Sigmoid colon (tissue), 7 donors: ENCODE results near the gene ITPR1. TPM values are rescaled to one million over a fixed set of nuclear protein-coding genes. Genes with fewer than 3 reads are reported as not detected.

ENCODE experiments used
- DNase-seq: peaks from one replicate; pipeline ENCODE4 v3.0.0-alpha.2; 2019
- H3K27ac ChIP-seq, 4 donors: fragments of 200-600 bp; sonication (generic); one replicate each; pipeline ENCODE4 v1.5.1; 2016 to 2019; ENCODE audit warnings: mild to moderate bottlenecking in 1 of 4
- H3K27me3 ChIP-seq, 3 donors: fragments of 200-600 bp; sonication (generic); one replicate each; pipeline ENCODE4 v1.5.1; 2019; ENCODE audit warnings: mild to moderate bottlenecking in 1 of 3
- H3K36me3 ChIP-seq, 4 donors: fragments of 200-600 bp; sonication (generic); one replicate each; pipeline ENCODE4 v1.5.1; 2016 to 2019
- H3K4me1 ChIP-seq, 4 donors: fragments of 200-600 bp; sonication (generic); one replicate each; pipeline ENCODE4 v1.5.1; 2017 to 2019
- H3K4me3 ChIP-seq, 4 donors: fragments of 200-600 bp; sonication (generic); one replicate each; pipeline ENCODE4 v1.5.1; 2017 to 2019; ENCODE audit warnings: mild to moderate bottlenecking in 2 of 4, moderate library complexity in 1 of 4
- H3K9me3 ChIP-seq, 4 donors: fragments of 200-600 bp in 3 of 4; sonication (generic) in 3 of 4; one replicate each; pipeline versions ENCODE4 v1.5.1 to v1.6.1; 2013 to 2019
- EP300 ChIP-seq, 4 donors: sonication (generic); formaldehyde crosslinking; IDR thresholded peaks; one replicate each; pipeline ENCODE4 v1.6.1; 2017; ENCODE audit warnings: antibody characterized with exemption in 4 of 4
- POLR2A ChIP-seq, 2 donors: fragments of 450-650 bp; IDR thresholded peaks; one replicate each; pipeline ENCODE4 v1.6.1; 2016; ENCODE audit warnings: antibody characterized with exemption in 2 of 2, mild to moderate bottlenecking in 2 of 2, moderate library complexity in 2 of 2
- POLR2AphosphoS5 ChIP-seq, 4 donors: sonication (generic); formaldehyde crosslinking; IDR thresholded peaks; one replicate each; pipeline ENCODE4 v1.6.1; 2017; ENCODE audit warnings: antibody characterized with exemption in 4 of 4
- WGBS, 2 donors: extraction: QIAGEN DNeasy Blood & Tissue Kit; methylation state at CpG; one replicate each; pipeline ENCODE4 v1.1.7; 2013; 5-methylcytosine and 5-hydroxymethylcytosine counted together
- intact Hi-C: fragments of 100-400 bp; cut with DNase I; formaldehyde crosslinking; loops from one replicate; pipeline ENCODE4 v1.15.1; 2023
- polyA plus RNA-seq, 3 donors: library from polyadenylated mRNA; stranded (reverse); fragments of 200-250 nt; gene quantifications; one replicate each; pipeline ENCODE4 v1.2.3, GENCODE V29; 2013
- total RNA-seq, 4 donors: library from RNA; depleted of rRNA; stranded (reverse); fragments of >200 nt; gene quantifications; one replicate each; pipeline ENCODE4 v1.1.0, GENCODE V29; 2016
- TF ChIP-seq, protein P1 (sequence below), 4 experiments: fragments of 450-650 bp in 3 of 4; fragments of 200-600 bp in 1 of 4; IDR thresholded peaks; one replicate each; pipeline ENCODE4 v1.5.1; 2016 to 2019; ENCODE audit warnings: antibody characterized with exemption in 4 of 4, mild to moderate bottlenecking in 3 of 4, moderate library complexity in 2 of 4
- donor health status: healthy with polysubstance abuse.
- donor health status: Bipolar disorder and iron deficiency.
- donor health status: healthy.

Gene ITPR1
- total and polyA plus RNA-seq, 7 donors = 1.4 to 206 (median 111) TPM

DNA sequence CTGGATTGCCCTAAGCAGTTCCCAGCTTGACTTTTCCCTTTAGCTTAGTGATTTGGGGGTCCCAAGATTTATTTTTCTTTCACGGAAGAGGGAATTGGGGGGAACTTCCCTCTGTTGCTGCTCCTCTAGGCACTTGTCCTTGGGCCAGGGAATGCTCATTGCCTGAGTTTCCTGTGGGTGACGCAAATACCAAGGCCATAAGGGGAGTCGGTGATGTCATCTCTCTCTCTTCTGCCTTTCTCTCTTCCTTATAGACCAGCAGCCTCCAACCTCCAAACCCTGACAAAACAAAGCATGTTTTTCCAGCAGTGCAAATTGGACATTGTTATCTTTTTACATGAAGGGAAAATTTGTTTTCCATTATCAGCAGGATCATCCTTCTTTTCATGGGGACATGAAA, 120.2 kb downstream of the ITPR1 start:
- intact Hi-C loops = no loop called here
- H3K27me3 ChIP-seq = no peaks in the 10 kb centered on the region

DNA sequence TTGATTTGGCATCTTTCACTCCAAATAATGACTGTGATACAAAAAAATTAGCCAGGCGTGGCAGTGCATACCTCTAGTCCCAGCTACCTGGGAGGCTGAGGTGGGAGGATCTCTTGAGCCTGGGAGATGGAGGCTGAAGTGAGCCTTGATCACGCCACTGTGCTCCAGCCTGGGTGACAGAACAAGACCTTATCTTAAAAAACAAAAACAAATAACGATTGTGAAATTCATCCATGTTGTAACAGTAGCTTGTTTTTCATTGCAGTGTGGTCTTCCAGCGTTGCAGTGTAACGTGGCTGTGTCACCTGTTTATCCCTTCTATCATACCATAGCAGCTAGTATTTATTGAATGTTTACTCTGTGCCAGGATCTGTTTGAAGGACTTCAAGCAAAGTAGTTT, 120.9 kb downstream of the ITPR1 start:
- no peak overlapping the region for H3K4me3 ChIP-seq
- H3K9me3 ChIP-seq = no peaks in the 10 kb centered on the region
- no peak overlapping the region for H3K27ac ChIP-seq
- peaks cover 0 to 7% (median 2%) of the 10 kb centered on the region in 4 donors for H3K4me1 ChIP-seq
- intact Hi-C loops = no loop called here
- no peak for DNase-seq
- H3K27me3 ChIP-seq = no peaks in the 10 kb centered on the region
- H3K36me3 ChIP-seq = no peaks in the 10 kb centered on the region
- 76 to 88% methylated on average over 5 of the region's 5 CpGs for WGBS, 2 donors
- TF ChIP-seq POLR2AphosphoS5 (IDR thresholded peaks at IDR 0.05) = no peak
- TF ChIP-seq POLR2A (IDR thresholded peaks at IDR 0.05) = no peak
- TF ChIP-seq, protein P1, sequence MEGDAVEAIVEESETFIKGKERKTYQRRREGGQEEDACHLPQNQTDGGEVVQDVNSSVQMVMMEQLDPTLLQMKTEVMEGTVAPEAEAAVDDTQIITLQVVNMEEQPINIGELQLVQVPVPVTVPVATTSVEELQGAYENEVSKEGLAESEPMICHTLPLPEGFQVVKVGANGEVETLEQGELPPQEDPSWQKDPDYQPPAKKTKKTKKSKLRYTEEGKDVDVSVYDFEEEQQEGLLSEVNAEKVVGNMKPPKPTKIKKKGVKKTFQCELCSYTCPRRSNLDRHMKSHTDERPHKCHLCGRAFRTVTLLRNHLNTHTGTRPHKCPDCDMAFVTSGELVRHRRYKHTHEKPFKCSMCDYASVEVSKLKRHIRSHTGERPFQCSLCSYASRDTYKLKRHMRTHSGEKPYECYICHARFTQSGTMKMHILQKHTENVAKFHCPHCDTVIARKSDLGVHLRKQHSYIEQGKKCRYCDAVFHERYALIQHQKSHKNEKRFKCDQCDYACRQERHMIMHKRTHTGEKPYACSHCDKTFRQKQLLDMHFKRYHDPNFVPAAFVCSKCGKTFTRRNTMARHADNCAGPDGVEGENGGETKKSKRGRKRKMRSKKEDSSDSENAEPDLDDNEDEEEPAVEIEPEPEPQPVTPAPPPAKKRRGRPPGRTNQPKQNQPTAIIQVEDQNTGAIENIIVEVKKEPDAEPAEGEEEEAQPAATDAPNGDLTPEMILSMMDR (IDR thresholded peaks at IDR 0.05) = no peak
- TF ChIP-seq EP300 (IDR thresholded peaks at IDR 0.05) = no peak

More for the DNA sequence above, 120.2 kb downstream of the ITPR1 start:
- 81% methylated on average over 3 of the region's 3 CpGs for WGBS, 2 donors
- no peaks in the 10 kb centered on the region for H3K36me3 ChIP-seq
- no peak overlapping the region for H3K27ac ChIP-seq
- H3K4me1 ChIP-seq = peaks cover 0 to under 1% (median 0%) of the 10 kb centered on the region in 4 donors
- DNase-seq = no peak
- H3K4me3 ChIP-seq = no peak overlapping the region
- TF ChIP-seq EP300 (IDR thresholded peaks at IDR 0.05) = no peak
- no peak for TF ChIP-seq POLR2A (IDR thresholded peaks at IDR 0.05)
- TF ChIP-seq, protein P1 (IDR thresholded peaks at IDR 0.05) = no peak
- TF ChIP-seq POLR2AphosphoS5 (IDR thresholded peaks at IDR 0.05) = no peak
- no peaks in the 10 kb centered on the region for H3K9me3 ChIP-seq

DNA sequence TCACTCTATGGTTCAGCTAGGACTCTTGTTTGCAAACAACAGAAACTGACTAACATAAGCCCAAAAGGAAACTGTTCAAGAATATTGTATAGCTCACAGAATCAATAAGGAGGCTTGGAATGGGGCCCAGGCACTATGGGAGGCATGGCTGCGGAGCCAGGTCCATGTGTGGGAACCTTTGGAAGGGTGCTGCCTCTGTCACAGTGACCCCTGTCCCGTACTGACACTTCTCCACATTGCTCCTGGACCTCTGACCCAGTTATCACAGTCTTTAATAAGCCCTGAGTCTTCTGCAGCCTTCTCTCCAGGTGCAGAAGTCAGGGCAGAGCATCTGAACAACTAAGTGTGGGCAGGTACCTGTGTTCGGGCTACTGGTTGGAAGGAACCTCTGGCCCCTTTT, 121.8 kb downstream of the ITPR1 start:
- no peak overlapping the region for H3K4me3 ChIP-seq
- DNase-seq = no peak
- 78 to 92% methylated on average over 3 of the region's 3 CpGs for WGBS, 2 donors
- TF ChIP-seq, protein P1 (IDR thresholded peaks at IDR 0.05) = no peak
- TF ChIP-seq EP300 (IDR thresholded peaks at IDR 0.05) (no peak), POLR2AphosphoS5 (IDR thresholded peaks at IDR 0.05) (no peak), POLR2A (IDR thresholded peaks at IDR 0.05) (no peak)
- intact Hi-C loops = no loop called here
- peaks cover 0 to 7% (median 2%) of the 10 kb centered on the region in 4 donors for H3K4me1 ChIP-seq
- no peaks in the 10 kb centered on the region for H3K36me3 ChIP-seq
- no peak overlapping the region for H3K27ac ChIP-seq
- H3K27me3 ChIP-seq = no peaks in the 10 kb centered on the region
- no peaks in the 10 kb centered on the region for H3K9me3 ChIP-seq

DNA sequence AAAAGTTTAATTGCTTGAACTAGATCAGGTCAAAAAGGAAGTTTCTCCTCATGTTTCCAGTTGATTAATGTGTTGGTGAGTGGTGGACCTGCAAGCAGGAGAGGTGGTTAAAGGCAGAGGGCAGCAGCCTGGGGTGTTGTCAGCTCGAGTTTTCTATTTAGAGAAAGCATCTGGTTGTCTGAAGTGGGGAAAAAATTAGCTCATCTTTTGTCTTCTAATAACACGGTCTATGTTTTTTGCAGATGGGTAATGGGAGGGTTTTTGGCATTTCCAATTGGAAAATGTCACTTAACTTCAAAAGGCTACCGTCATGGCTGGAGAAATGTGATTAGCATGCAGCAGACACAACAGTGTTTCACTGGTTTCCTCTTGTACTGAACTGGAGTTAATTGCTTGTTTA, 122.6 kb downstream of the ITPR1 start:
- 59 to 64% methylated on average over 3 of the region's 3 CpGs for WGBS, 2 donors
- TF ChIP-seq POLR2A (IDR thresholded peaks at IDR 0.05) = no peak
- TF ChIP-seq, protein P1 (IDR thresholded peaks at IDR 0.05) = no peak
- TF ChIP-seq EP300 (IDR thresholded peaks at IDR 0.05) = no peak
- no peak for TF ChIP-seq POLR2AphosphoS5 (IDR thresholded peaks at IDR 0.05)
- no peaks in the 10 kb centered on the region for H3K36me3 ChIP-seq
- DNase-seq = no peak
- no peak overlapping the region for H3K4me3 ChIP-seq
- no peaks in the 10 kb centered on the region for H3K9me3 ChIP-seq
- H3K27ac ChIP-seq = no peak overlapping the region
- no peaks in the 10 kb centered on the region for H3K27me3 ChIP-seq
- H3K4me1 ChIP-seq = peaks cover 0 to 7% (median 2%) of the 10 kb centered on the region in 4 donors
- intact Hi-C loops = no loop called here

DNA sequence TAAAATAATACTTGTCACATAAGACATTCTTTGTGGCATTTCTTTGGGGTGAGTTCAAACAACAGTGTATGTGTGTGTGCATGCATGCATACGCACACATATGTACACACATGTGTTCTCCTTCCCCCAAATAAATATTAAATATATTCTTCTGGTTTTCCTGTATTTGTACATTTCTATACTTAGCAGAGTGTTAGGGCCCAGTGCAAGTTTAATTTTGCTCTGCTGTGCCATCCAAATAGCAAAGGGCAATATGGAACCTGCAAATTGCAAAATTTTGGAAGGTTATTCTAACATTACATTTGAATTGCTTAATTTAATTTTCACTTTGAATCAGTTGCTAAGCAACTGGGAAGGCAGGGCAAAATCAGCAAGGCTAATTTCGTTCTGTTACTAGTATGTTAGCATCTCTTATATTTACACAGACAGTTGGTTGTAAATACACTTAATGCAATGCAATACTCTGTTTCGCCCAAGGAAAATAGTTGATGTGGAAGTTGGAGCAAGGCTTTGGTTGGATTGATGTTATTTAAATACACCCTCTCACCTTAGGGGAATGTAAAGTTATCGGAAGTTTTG, 130.4 kb downstream of the ITPR1 start:
- peaks cover 0 to 5% (median 1%) of the 10 kb centered on the region in 4 donors for H3K4me1 ChIP-seq
- H3K4me3 ChIP-seq = no peak overlapping the region
- peaks cover 0 to 1% (median 0%) of the 10 kb centered on the region in 4 donors for H3K36me3 ChIP-seq
- no peaks in the 10 kb centered on the region for H3K9me3 ChIP-seq
- TF ChIP-seq POLR2A (IDR thresholded peaks at IDR 0.05) = no peak
- no peak for TF ChIP-seq POLR2AphosphoS5 (IDR thresholded peaks at IDR 0.05)
- TF ChIP-seq EP300 (IDR thresholded peaks at IDR 0.05) = no peak
- TF ChIP-seq, protein P1 (IDR thresholded peaks at IDR 0.05) = no peak
- no peak for DNase-seq
- H3K27ac ChIP-seq = no peak overlapping the region
- intact Hi-C loops = no loop called here
- WGBS, 2 donors = 80 to 89% methylated on average over 4 of the region's 4 CpGs
- no peaks in the 10 kb centered on the region for H3K27me3 ChIP-seq
